Measurements from ENCODE around the gene ERBB4.

The ERBB4 gene

GRCh38 chr2:212538305-212539071 lies at the start of gene ERBB4:
Gene ERBB4 (minus strand): TSS chr2:212538802. CDS start chr2:212538530, 272 bp downstream.
- no peak within 1 kb of the TSS for H3K9ac ChIP-seq (ENCODE audit: low read depth in 1 of 2, low read length in 2 of 2)
- H3K4me3 ChIP-seq (ENCODE audit: low read length in 2 of 2): peak within 1 kb of the TSS; percentile 55 to 65
- H3K4me1 ChIP-seq (ENCODE audit: control insufficient read depth in 2 of 2, insufficient read depth in 2 of 2, low read length in 2 of 2): peaks cover 0 to 8% of the 10 kb centered on the region in 2 donors
- no peak within 1 kb of the TSS for H3K27ac ChIP-seq (ENCODE audit: low read depth in 2 of 2, low read length in 2 of 2)
- no peaks in the 10 kb centered on the region for H3K9me3 ChIP-seq (ENCODE audit: control insufficient read depth in 2 of 2, low read length in 2 of 2)
- no peaks in the 10 kb centered on the region for H3K36me3 ChIP-seq (ENCODE audit: control insufficient read depth in 2 of 2, insufficient read depth in 2 of 2, low read length in 2 of 2)
- peaks cover 30 to 34% of the 10 kb centered on the region in 2 donors for H3K27me3 ChIP-seq (ENCODE audit: control insufficient read depth in 2 of 2, insufficient read depth in 2 of 2, low read length in 2 of 2)

- H3K27me3 ChIP-seq (ENCODE audit: control insufficient read depth in 2 of 2, insufficient read depth in 2 of 2, low read length in 2 of 2): no peaks in the 10 kb centered on the region
- no peaks in the 10 kb centered on the region for H3K36me3 ChIP-seq (ENCODE audit: control insufficient read depth in 2 of 2, insufficient read depth in 2 of 2, low read length in 2 of 2)
- H3K9ac ChIP-seq (ENCODE audit: low read depth in 1 of 2, low read length in 2 of 2): no peak overlapping the region
- H3K27ac ChIP-seq (ENCODE audit: low read depth in 2 of 2, low read length in 2 of 2): no peak overlapping the region
- no peak overlapping the region for H3K4me3 ChIP-seq (ENCODE audit: low read length in 2 of 2)
- H3K4me1 ChIP-seq (ENCODE audit: control insufficient read depth in 2 of 2, insufficient read depth in 2 of 2, low read length in 2 of 2): no peaks in the 10 kb centered on the region
- H3K9me3 ChIP-seq (ENCODE audit: control insufficient read depth in 2 of 2, low read length in 2 of 2): no peaks in the 10 kb centered on the region
Measured at GRCh38 chr2:212580117-212580516, 41.5 kb upstream of the ERBB4 start.

GRCh38 chr2:212556296-212556695 lies 17.7 kb upstream of the ERBB4 start:
- Histone ChIP-seq H3K27me3 (ENCODE audit: control insufficient read depth in 2 of 2, insufficient read depth in 2 of 2, low read length in 2 of 2) (no peaks in the 10 kb centered on the region), H3K9ac (ENCODE audit: low read depth in 1 of 2, low read length in 2 of 2) (no peak overlapping the region), H3K9me3 (ENCODE audit: control insufficient read depth in 2 of 2, low read length in 2 of 2) (no peaks in the 10 kb centered on the region), H3K4me1 (ENCODE audit: control insufficient read depth in 2 of 2, insufficient read depth in 2 of 2, low read length in 2 of 2) (no peaks in the 10 kb centered on the region), H3K27ac (ENCODE audit: low read depth in 2 of 2, low read length in 2 of 2) (no peak overlapping the region), H3K36me3 (ENCODE audit: control insufficient read depth in 2 of 2, insufficient read depth in 2 of 2, low read length in 2 of 2) (no peaks in the 10 kb centered on the region), H3K4me3 (ENCODE audit: low read length in 2 of 2) (no peak overlapping the region)

GRCh38 chr2:212554233-212554632 lies 15.6 kb upstream of the ERBB4 start:
- no peaks in the 10 kb centered on the region for H3K27me3 ChIP-seq (ENCODE audit: control insufficient read depth in 2 of 2, insufficient read depth in 2 of 2, low read length in 2 of 2)
- no peak overlapping the region for H3K27ac ChIP-seq (ENCODE audit: low read depth in 2 of 2, low read length in 2 of 2)
- H3K9ac ChIP-seq (ENCODE audit: low read depth in 1 of 2, low read length in 2 of 2): no peak overlapping the region
- H3K4me3 ChIP-seq (ENCODE audit: low read length in 2 of 2): no peak overlapping the region
- no peaks in the 10 kb centered on the region for H3K4me1 ChIP-seq (ENCODE audit: control insufficient read depth in 2 of 2, insufficient read depth in 2 of 2, low read length in 2 of 2)
- no peaks in the 10 kb centered on the region for H3K36me3 ChIP-seq (ENCODE audit: control insufficient read depth in 2 of 2, insufficient read depth in 2 of 2, low read length in 2 of 2)
- no peaks in the 10 kb centered on the region for H3K9me3 ChIP-seq (ENCODE audit: control insufficient read depth in 2 of 2, low read length in 2 of 2)

- Histone ChIP-seq H3K4me3 (ENCODE audit: low read length in 2 of 2) (no peak overlapping the region), H3K4me1 (ENCODE audit: control insufficient read depth in 2 of 2, insufficient read depth in 2 of 2, low read length in 2 of 2) (no peaks in the 10 kb centered on the region), H3K9ac (ENCODE audit: low read depth in 1 of 2, low read length in 2 of 2) (no peak overlapping the region), H3K9me3 (ENCODE audit: control insufficient read depth in 2 of 2, low read length in 2 of 2) (no peaks in the 10 kb centered on the region), H3K27me3 (ENCODE audit: control insufficient read depth in 2 of 2, insufficient read depth in 2 of 2, low read length in 2 of 2) (no peaks in the 10 kb centered on the region), H3K27ac (ENCODE audit: low read depth in 2 of 2, low read length in 2 of 2) (no peak overlapping the region), H3K36me3 (ENCODE audit: control insufficient read depth in 2 of 2, insufficient read depth in 2 of 2, low read length in 2 of 2) (no peaks in the 10 kb centered on the region)
Measured at GRCh38 chr2:212549941-212550340, 11.3 kb upstream of the ERBB4 start.

- Histone ChIP-seq H3K4me3 (ENCODE audit: low read length in 2 of 2) (no peak overlapping the region), H3K27me3 (ENCODE audit: control insufficient read depth in 2 of 2, insufficient read depth in 2 of 2, low read length in 2 of 2) (no peaks in the 10 kb centered on the region), H3K36me3 (ENCODE audit: control insufficient read depth in 2 of 2, insufficient read depth in 2 of 2, low read length in 2 of 2) (no peaks in the 10 kb centered on the region), H3K4me1 (ENCODE audit: control insufficient read depth in 2 of 2, insufficient read depth in 2 of 2, low read length in 2 of 2) (no peaks in the 10 kb centered on the region), H3K9ac (ENCODE audit: low read depth in 1 of 2, low read length in 2 of 2) (no peak overlapping the region), H3K27ac (ENCODE audit: low read depth in 2 of 2, low read length in 2 of 2) (no peak overlapping the region), H3K9me3 (ENCODE audit: control insufficient read depth in 2 of 2, low read length in 2 of 2) (no peaks in the 10 kb centered on the region)
Measured at GRCh38 chr2:212549463-212549862, 10.9 kb upstream of the ERBB4 start.

GRCh38 chr2:212548455-212548819 lies 9.8 kb upstream of the ERBB4 start:
- H3K36me3 ChIP-seq (ENCODE audit: control insufficient read depth in 2 of 2, insufficient read depth in 2 of 2, low read length in 2 of 2): no peaks in the 10 kb centered on the region
- H3K9ac ChIP-seq (ENCODE audit: low read depth in 1 of 2, low read length in 2 of 2): no peak overlapping the region
- no peaks in the 10 kb centered on the region for H3K9me3 ChIP-seq (ENCODE audit: control insufficient read depth in 2 of 2, low read length in 2 of 2)
- no peak overlapping the region for H3K27ac ChIP-seq (ENCODE audit: low read depth in 2 of 2, low read length in 2 of 2)
- H3K4me1 ChIP-seq (ENCODE audit: control insufficient read depth in 2 of 2, insufficient read depth in 2 of 2, low read length in 2 of 2): no peaks in the 10 kb centered on the region
- H3K4me3 ChIP-seq (ENCODE audit: low read length in 2 of 2): no peak overlapping the region
- no peaks in the 10 kb centered on the region for H3K27me3 ChIP-seq (ENCODE audit: control insufficient read depth in 2 of 2, insufficient read depth in 2 of 2, low read length in 2 of 2)

- H3K4me3 ChIP-seq (ENCODE audit: low read length in 2 of 2): no peak overlapping the region
- no peaks in the 10 kb centered on the region for H3K27me3 ChIP-seq (ENCODE audit: control insufficient read depth in 2 of 2, insufficient read depth in 2 of 2, low read length in 2 of 2)
- no peak overlapping the region for H3K9ac ChIP-seq (ENCODE audit: low read depth in 1 of 2, low read length in 2 of 2)
- H3K27ac ChIP-seq (ENCODE audit: low read depth in 2 of 2, low read length in 2 of 2): no peak overlapping the region
- no peaks in the 10 kb centered on the region for H3K36me3 ChIP-seq (ENCODE audit: control insufficient read depth in 2 of 2, insufficient read depth in 2 of 2, low read length in 2 of 2)
- H3K9me3 ChIP-seq (ENCODE audit: control insufficient read depth in 2 of 2, low read length in 2 of 2): no peaks in the 10 kb centered on the region
- no peaks in the 10 kb centered on the region for H3K4me1 ChIP-seq (ENCODE audit: control insufficient read depth in 2 of 2, insufficient read depth in 2 of 2, low read length in 2 of 2)
Measured at GRCh38 chr2:212547716-212548454, 9.3 kb upstream of the ERBB4 start.

GRCh38 chr2:212546669-212547068 lies 8.1 kb upstream of the ERBB4 start:
- H3K4me3 ChIP-seq (ENCODE audit: low read length in 2 of 2): no peak overlapping the region
- H3K9me3 ChIP-seq (ENCODE audit: control insufficient read depth in 2 of 2, low read length in 2 of 2): no peaks in the 10 kb centered on the region
- H3K4me1 ChIP-seq (ENCODE audit: control insufficient read depth in 2 of 2, insufficient read depth in 2 of 2, low read length in 2 of 2): no peaks in the 10 kb centered on the region
- H3K36me3 ChIP-seq (ENCODE audit: control insufficient read depth in 2 of 2, insufficient read depth in 2 of 2, low read length in 2 of 2): no peaks in the 10 kb centered on the region
- H3K9ac ChIP-seq (ENCODE audit: low read depth in 1 of 2, low read length in 2 of 2): no peak overlapping the region
- H3K27me3 ChIP-seq (ENCODE audit: control insufficient read depth in 2 of 2, insufficient read depth in 2 of 2, low read length in 2 of 2): no peaks in the 10 kb centered on the region
- no peak overlapping the region for H3K27ac ChIP-seq (ENCODE audit: low read depth in 2 of 2, low read length in 2 of 2)

- Histone ChIP-seq H3K4me3 (ENCODE audit: low read length in 2 of 2) (no peak overlapping the region), H3K36me3 (ENCODE audit: control insufficient read depth in 2 of 2, insufficient read depth in 2 of 2, low read length in 2 of 2) (no peaks in the 10 kb centered on the region), H3K9ac (ENCODE audit: low read depth in 1 of 2, low read length in 2 of 2) (no peak overlapping the region), H3K27me3 (ENCODE audit: control insufficient read depth in 2 of 2, insufficient read depth in 2 of 2, low read length in 2 of 2) (peaks cover 25 to 27% of the 10 kb centered on the region in 2 donors), H3K27ac (ENCODE audit: low read depth in 2 of 2, low read length in 2 of 2) (no peak overlapping the region), H3K4me1 (ENCODE audit: control insufficient read depth in 2 of 2, insufficient read depth in 2 of 2, low read length in 2 of 2) (peaks cover 0 to 8% of the 10 kb centered on the region in 2 donors), H3K9me3 (ENCODE audit: control insufficient read depth in 2 of 2, low read length in 2 of 2) (no peaks in the 10 kb centered on the region)
Measured at GRCh38 chr2:212540341-212540740, 1.7 kb upstream of the ERBB4 start.

All from mucosa of rectum (tissue), 2 donors.